PFSK-1 (cell line): ENCODE data around the gene AOC2.

ENCODE experiments used
- FOXP2 ChIP-seq: optimal IDR thresholded peaks from 2 replicates; pipeline ENCODE3; 2011; ENCODE audit warnings: borderline replicate concordance, control low read depth, inconsistent platforms; ENCODE audit not compliant: insufficient read depth; ENCODE audit errors: extremely low read length, extremely low read depth
- POLR2AphosphoS5 ChIP-seq: IDR thresholded peaks from 2 replicates; pipeline ENCODE4 v1.6.1; 2012; ENCODE audit warnings: low read depth, mild to moderate bottlenecking, control low read depth, low read length, moderate library complexity
- REST ChIP-seq, 2 experiments: IDR thresholded peaks; 2 replicates each; pipeline versions ENCODE4 v1.6.1 to v1.8.0; 2011 to 2012; ENCODE audit warnings: low read depth in 2 of 2, low read length in 2 of 2, control low read depth in 1 of 2, inconsistent platforms in 1 of 2, mild to moderate bottlenecking in 1 of 2, moderate library complexity in 1 of 2; ENCODE audit not compliant: insufficient read depth in 1 of 2
- SIN3A ChIP-seq: IDR thresholded peaks from 2 replicates; pipeline ENCODE4 v1.6.1; 2012; ENCODE audit warnings: mild to moderate bottlenecking, low read length, moderate library complexity, borderline replicate concordance; ENCODE audit not compliant: insufficient read depth
- TAF1 ChIP-seq: IDR thresholded peaks from 2 replicates; pipeline ENCODE4 v1.6.1; 2012; ENCODE audit warnings: low read length, control low read depth, borderline replicate concordance; ENCODE audit not compliant: insufficient read depth

The AOC2 gene

GRCh38 chr17:42857389-42857788, 13.0 kb downstream of the AOC2 start:
- TF ChIP-seq REST (IDR thresholded peaks at IDR 0.05; ENCODE audit: insufficient read depth in 1 of 2, low read depth in 2 of 2, low read length in 2 of 2) (no peak), SIN3A (no peak), POLR2AphosphoS5 (no peak), TAF1 (no peak), FOXP2 (no peak)

GRCh38 chr17:42865638-42866094, 21.3 kb downstream of the AOC2 start:
- no peak for TF ChIP-seq POLR2AphosphoS5
- TF ChIP-seq SIN3A, result no peak
- TF ChIP-seq TAF1, result no peak
- no peak for TF ChIP-seq REST (IDR thresholded peaks at IDR 0.05; ENCODE audit: insufficient read depth in 1 of 2, low read depth in 2 of 2, low read length in 2 of 2)
- no peak for TF ChIP-seq FOXP2

- no peak for TF ChIP-seq SIN3A
- TF ChIP-seq FOXP2, result no peak
- no peak for TF ChIP-seq POLR2AphosphoS5
- TF ChIP-seq TAF1, result no peak
- TF ChIP-seq REST (IDR thresholded peaks at IDR 0.05; ENCODE audit: insufficient read depth in 1 of 2, low read depth in 2 of 2, low read length in 2 of 2), result no peak
Observed at GRCh38 chr17:42866216-42866615, 21.8 kb downstream of the AOC2 start.

- TF ChIP-seq SIN3A (no peak), TAF1 (no peak), POLR2AphosphoS5 (no peak), FOXP2 (no peak), REST (IDR thresholded peaks at IDR 0.05; ENCODE audit: insufficient read depth in 1 of 2, low read depth in 2 of 2, low read length in 2 of 2) (no peak)
Observed at GRCh38 chr17:42866631-42867575, 22.5 kb downstream of the AOC2 start.
